GM21367 (cell line): ENCODE data around the gene LIFR.
"Not testable (repeated sequence)": the region's sequence is repeated elsewhere in the genome, so short reads cannot be mapped to it uniquely, and the experiment has no call there.

Source experiments
- ATAC-seq: cut with Tn5 transposase; IDR thresholded peaks from one replicate; pipeline ENCODE4 v1.9.1; 2021; ENCODE audit not compliant: unreplicated experiment

Gene LIFR, protein sequence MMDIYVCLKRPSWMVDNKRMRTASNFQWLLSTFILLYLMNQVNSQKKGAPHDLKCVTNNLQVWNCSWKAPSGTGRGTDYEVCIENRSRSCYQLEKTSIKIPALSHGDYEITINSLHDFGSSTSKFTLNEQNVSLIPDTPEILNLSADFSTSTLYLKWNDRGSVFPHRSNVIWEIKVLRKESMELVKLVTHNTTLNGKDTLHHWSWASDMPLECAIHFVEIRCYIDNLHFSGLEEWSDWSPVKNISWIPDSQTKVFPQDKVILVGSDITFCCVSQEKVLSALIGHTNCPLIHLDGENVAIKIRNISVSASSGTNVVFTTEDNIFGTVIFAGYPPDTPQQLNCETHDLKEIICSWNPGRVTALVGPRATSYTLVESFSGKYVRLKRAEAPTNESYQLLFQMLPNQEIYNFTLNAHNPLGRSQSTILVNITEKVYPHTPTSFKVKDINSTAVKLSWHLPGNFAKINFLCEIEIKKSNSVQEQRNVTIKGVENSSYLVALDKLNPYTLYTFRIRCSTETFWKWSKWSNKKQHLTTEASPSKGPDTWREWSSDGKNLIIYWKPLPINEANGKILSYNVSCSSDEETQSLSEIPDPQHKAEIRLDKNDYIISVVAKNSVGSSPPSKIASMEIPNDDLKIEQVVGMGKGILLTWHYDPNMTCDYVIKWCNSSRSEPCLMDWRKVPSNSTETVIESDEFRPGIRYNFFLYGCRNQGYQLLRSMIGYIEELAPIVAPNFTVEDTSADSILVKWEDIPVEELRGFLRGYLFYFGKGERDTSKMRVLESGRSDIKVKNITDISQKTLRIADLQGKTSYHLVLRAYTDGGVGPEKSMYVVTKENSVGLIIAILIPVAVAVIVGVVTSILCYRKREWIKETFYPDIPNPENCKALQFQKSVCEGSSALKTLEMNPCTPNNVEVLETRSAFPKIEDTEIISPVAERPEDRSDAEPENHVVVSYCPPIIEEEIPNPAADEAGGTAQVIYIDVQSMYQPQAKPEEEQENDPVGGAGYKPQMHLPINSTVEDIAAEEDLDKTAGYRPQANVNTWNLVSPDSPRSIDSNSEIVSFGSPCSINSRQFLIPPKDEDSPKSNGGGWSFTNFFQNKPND

DNA sequence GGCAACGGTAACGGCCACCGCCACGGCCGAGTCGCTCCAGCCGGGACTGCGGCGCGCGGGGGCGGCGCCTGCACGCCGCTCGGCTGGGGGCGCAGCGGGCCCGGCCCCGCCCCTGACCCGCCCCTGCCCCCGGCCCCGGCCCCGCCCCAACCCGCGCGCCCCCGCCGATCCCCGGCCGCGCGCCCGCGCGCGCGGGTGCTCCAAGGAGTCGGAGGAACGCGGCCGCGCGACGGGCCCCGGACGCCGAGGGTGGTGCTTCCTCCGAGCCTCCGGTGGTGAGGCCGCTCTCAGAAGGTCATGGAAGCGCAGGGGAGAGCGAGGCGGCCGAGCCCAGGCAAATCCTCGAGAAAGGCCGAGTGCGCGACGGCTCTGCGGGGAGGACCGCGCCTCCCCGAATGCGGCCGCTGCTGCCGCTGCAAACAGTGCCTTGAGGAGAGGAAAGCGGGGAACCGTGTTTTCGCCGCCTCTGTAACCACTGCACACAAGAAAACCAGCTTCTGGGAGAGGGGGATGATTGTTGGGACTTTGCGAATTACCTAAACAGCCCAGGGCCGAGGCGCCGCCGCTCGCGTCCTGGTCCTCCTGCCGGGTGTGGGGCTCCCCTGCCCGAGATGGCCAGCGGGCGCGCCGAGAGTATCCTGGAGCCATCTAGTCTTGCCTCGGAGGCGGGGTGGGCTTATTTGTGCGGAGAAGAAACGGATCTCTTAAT lies at the start of gene LIFR:
Gene LIFR, minus strand, starts transcription at position 48 of the 709 bp plus-strand sequence. CDS start 25,999 bp downstream, outside the sequence.
- ATAC-seq, result peak; percentile 57

- ATAC-seq, result no peak
These were observed 49.2 kb upstream of the LIFR start for GRCh38 chr5:38605610-38606009.

GRCh38 chr5:38603691-38604090 lies 47.2 kb upstream of the LIFR start:
- no peak for ATAC-seq

DNA sequence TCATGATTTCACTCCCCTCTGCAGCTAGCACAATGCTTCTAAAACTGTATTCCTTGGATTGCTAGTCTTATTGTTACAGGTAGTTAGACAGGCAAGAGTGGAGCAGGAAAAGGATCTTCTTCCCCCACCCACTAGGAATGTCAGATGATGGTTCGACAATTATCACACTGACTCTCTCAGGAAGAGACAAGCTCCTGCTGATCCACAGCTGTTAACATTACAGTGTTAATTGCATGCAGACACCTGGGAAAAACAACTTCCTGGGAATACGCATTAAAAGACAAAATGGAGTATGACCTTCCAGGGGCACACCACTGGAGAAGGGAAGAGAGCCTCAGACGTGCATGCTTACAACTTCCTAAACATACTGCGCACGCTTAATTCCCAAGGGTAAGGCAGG lies 46.2 kb upstream of the LIFR start:
- ATAC-seq, result no peak

GRCh38 chr5:38601863-38602298 lies 45.4 kb upstream of the LIFR start:
- ATAC-seq, result no peak

DNA sequence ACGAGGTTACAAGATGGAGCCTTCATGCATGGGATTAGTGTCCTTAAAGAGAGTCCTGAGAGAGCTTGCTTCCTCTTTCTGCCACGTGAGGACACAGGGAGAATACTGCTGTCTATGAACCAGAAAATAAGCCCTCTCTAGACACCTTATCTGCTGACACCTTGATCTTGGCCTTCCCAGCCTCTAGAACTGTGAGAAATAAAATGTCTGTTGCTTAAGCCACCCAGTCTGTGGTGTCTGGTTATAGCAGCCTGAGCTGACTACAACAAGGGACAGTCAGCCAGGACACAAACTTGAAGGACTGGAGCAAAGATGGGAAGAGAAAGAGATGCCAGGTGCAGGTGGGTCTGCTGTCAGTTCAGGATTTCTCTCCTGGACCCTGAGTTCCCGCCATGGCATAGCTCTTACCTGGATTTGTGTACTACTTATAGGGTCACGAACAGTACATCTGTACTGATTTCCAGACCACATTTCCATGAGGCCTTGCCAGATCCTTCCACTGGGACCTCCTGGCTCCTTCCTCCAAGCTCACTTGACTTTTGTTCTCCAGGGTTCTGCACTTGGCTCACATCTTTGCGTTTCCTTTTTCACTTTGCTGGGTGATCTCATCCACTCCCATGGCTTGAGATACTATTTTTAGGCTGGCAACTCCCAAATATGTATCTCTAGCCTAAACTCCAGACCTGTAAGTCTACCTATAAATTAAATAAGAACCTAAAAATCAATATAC lies 44.9 kb upstream of the LIFR start:
- no peak for ATAC-seq

- no peak for ATAC-seq
These were observed 44.0 kb upstream of the LIFR start for GRCh38 chr5:38600329-38601045.

GRCh38 chr5:38599751-38600150 lies 43.3 kb upstream of the LIFR start:
- ATAC-seq, result not testable (repeated sequence)

GRCh38 chr5:38598994-38599617 lies 42.7 kb upstream of the LIFR start:
- ATAC-seq, result no peak

DNA sequence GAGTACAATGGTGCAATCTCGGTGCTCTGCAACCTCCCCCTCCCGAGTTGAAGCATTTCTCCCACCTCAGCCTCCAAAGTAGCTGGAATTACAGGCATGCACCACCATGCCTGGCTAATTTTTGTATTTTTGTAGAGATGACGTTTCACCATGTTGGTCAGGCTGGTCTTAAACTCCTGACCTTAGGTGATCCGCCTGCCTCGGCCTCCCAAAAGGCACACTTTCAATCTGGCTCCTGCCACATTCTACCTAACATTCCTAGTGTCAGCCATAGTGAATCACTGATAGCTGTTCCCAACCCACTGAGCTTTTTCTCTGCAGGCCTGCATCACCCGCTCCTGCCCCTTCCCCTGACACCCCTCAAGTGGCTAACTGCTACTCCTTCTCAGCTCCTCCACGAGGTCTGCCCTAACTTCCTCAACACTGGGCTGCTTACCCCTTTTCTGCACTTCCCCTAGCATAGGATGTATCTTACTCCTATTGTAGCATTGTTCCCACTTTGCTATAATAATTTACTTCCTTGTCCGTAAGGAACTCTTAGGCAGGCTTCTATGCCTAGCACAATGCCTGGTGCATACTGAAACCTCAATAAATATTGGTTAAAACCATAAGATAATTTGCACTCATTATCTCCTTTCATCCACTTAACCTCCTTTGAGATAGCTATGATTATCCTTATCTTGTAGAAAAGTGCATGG lies 42.0 kb upstream of the LIFR start:
- ATAC-seq, result no peak

DNA sequence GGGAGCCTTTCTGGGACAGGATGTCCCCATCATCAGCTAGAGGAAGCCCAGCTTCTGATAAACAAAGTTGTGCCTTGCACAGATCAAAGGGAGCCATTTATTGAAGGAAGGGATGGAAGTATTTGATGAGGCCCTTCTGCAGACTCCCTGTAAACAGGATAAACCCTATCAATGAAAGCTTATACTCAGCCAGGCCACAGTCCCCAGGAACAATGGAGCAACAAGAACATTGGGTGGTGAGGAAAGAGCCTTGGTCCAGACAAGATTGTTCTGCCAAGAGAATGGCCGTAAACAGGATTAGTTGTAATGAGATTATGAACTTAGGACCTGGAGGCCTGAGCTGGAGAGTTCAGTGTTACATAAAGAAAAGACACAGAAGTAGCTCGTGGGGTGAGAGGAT lies 40.5 kb upstream of the LIFR start:
- no peak for ATAC-seq

DNA sequence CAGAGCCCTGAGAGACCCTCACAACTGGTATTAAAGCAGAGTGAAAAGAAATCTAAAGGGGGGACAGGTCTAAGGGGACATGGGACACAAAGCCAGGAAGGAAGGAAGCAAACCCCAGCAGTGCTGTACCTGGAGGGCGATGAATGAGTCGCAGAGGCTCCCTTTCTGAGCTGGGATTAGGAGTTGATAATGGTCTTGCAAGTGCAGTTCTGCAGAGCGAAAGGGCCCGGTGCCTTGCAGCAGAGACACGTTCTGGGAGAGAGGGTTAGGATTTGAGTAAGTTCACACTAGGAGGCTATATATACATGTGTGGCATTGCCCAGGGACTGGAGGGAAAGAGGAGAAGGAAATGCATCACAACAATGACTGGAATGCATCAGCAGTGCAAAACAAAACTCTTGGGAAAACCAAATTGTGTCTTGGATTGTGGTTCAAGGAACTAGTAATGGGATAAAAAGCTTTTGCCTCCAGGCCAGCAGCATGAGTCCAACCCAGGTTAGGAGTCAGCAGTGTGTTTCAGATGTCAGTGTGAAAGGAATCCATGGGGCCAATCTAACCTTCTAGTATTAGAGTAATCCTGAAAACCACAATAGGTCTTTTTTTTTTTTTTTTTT lies 38.8 kb upstream of the LIFR start:
- ATAC-seq, result no peak

GRCh38 chr5:38593959-38594358 lies 37.5 kb upstream of the LIFR start:
- ATAC-seq, result no peak

DNA sequence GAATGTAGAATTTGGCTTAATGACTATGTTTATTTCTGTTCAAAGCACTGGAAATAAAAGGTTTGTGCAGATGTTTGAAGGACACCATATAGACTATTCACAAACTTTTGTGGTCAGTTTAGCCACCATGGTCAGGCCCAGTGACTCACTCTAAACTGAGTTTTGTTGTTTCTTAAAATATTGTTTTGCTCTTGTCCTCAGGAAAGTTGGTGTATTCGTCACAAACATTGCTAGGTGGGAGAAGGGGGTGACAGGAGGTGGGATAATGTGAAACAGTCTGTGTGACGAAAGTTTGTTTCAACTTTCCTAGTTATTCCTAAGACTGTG lies 35.0 kb upstream of the LIFR start:
- ATAC-seq, result no peak

GRCh38 chr5:38590838-38591522 lies 34.5 kb upstream of the LIFR start:
- no peak for ATAC-seq

GRCh38 chr5:38589629-38590028 lies 33.2 kb upstream of the LIFR start:
- no peak for ATAC-seq

DNA sequence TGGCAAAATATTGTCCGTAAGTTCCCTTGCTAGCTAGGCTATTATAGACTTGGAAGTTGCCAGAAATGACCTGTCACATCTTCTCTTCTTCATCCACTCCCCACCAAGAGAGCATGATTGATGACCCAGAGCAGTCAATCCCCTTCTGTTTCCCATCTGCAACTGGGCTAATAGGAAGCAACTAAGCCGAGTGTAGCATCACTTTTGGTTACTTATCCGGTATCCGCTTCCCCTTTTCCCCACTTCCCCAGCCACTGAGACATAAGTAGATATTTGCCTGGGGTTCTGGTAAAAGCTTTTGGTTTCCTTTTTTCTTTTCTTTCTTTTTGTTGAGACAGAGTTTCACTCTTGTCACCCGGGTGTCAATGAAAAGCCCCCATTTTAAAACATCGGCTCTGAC lies 29.4 kb upstream of the LIFR start:
- no peak for ATAC-seq

- ATAC-seq, result no peak
These were observed 27.1 kb upstream of the LIFR start for GRCh38 chr5:38583500-38583899.
